K562 (cell line): Measurements from ENCODE around the gene HADHB. TPM values are rescaled to one million over a fixed set of nuclear protein-coding genes. Genes with fewer than 3 reads are reported as not detected.
A peak's percentile ranks its signal among the peaks of the same experiment; 100 is the strongest.

Experiments used
- HDAC2 ChIP-seq: fragments of 450-650 bp; IDR thresholded peaks from 2 replicates; pipeline ENCODE4 v1.6.1; 2016; ENCODE audit warnings: mild to moderate bottlenecking
- NFIX ChIP-seq: fragments of 250-450 bp; sonication (Bioruptor Pico); IDR thresholded peaks from 2 replicates; pipeline ENCODE4 v1.4.0; 2020; ENCODE audit warnings: low read depth, mild to moderate bottlenecking, moderate library complexity
- PML ChIP-seq: IDR thresholded peaks from 2 replicates; pipeline ENCODE4 v1.6.1; 2012; ENCODE audit warnings: low read length, inconsistent platforms
- RBM39 ChIP-seq: fragments of 200-400 bp; formaldehyde crosslinking; optimal IDR thresholded peaks from 2 replicates; pipeline ENCODE3; 2018; ENCODE audit warnings: low read depth, low read length
- YY1 ChIP-seq, 3 experiments: IDR thresholded peaks; 2 replicates each; pipeline ENCODE4 v1.6.1; 2011; ENCODE audit warnings: low read length in 2 of 3, mild to moderate bottlenecking in 2 of 3, moderate library complexity in 2 of 3, borderline replicate concordance in 1 of 3, control low read depth in 1 of 3, low read depth in 1 of 3; ENCODE audit not compliant: insufficient read depth in 3 of 3, insufficient replicate concordance in 2 of 3, control insufficient read depth in 1 of 3, insufficient read length in 1 of 3; ENCODE audit errors: extremely low read depth in 1 of 3
- ZFX ChIP-seq: sonication (generic); formaldehyde crosslinking; IDR thresholded peaks from 2 replicates; pipeline ENCODE4 v1.8.0; 2022; ENCODE audit warnings: mild to moderate bottlenecking, missing genetic modification reagents, moderate library complexity
- ZNF75A ChIP-seq: fragments of 450-650 bp; formaldehyde crosslinking; IDR thresholded peaks from 2 replicates; pipeline ENCODE4 v1.4.0; 2020; ENCODE audit warnings: mild to moderate bottlenecking
- ZNF764 ChIP-seq: fragments of 250-450 bp; sonication (Bioruptor Pico); IDR thresholded peaks from 2 replicates; pipeline ENCODE4 v1.4.0; 2020; ENCODE audit warnings: low read depth, mild to moderate bottlenecking, moderate library complexity
- polyA plus RNA-seq, 8 experiments: library from polyadenylated mRNA; depleted of rRNA in 4 of 8; stranded (reverse) in 5 of 8; unstranded in 3 of 8; fragments of >200 nt; fragmentation: Nextera tagmentation in 2 of 8; fragmentation: Illumina TruSeq in 1 of 8; extraction: Ambion mirVana in 2 of 8; extraction: Trizol in 1 of 8; gene quantifications; 2 replicates each; pipeline versions ENCODE4 v1.2.1 to v1.2.3, GENCODE V29; 2011 to 2014; ENCODE audit warnings: inconsistent platforms in 1 of 8, missing spikeins in 1 of 8
- total RNA-seq, 7 experiments: library from RNA; depleted of rRNA in 6 of 7; stranded (reverse); fragments of >200 nt in 6 of 7; fragmentation: Illumina TruSeq in 2 of 7; extraction: Trizol in 2 of 7; gene quantifications; 2 replicates each; pipeline versions ENCODE4 v1.2.1 to v1.2.3, GENCODE V29; 2011 to 2021; ENCODE audit warnings: low replicate concordance in 1 of 7
- TF ChIP-seq, protein P1 (sequence below), 3 experiments: fragments of 200-800 bp in 1 of 3; sonication (Bioruptor generic) in 1 of 3; sonication (generic) in 1 of 3; formaldehyde crosslinking in 1 of 3; IDR thresholded peaks; 2 replicates each; pipeline versions ENCODE4 v1.6.1 to v1.8.0; 2016 to 2022; ENCODE audit warnings: mild to moderate bottlenecking in 2 of 3, missing compliant biosample characterization in 2 of 3, missing genetic modification characterization in 2 of 3, missing genetic modification reagents in 1 of 3
- TF ChIP-seq, protein P2 (sequence below), 2 experiments: fragments of 150-350 bp in 1 of 2; IDR thresholded peaks; 2 replicates each; pipeline ENCODE4 v1.6.1; 2012 to 2016; ENCODE audit warnings: low read depth in 2 of 2, low read length in 2 of 2, mild to moderate bottlenecking in 1 of 2, moderate library complexity in 1 of 2
- TF ChIP-seq, protein P3 (sequence below): fragments of 250-450 bp; sonication (Bioruptor Pico); IDR thresholded peaks from 2 replicates; pipeline ENCODE4 v1.9.0; 2021; ENCODE audit warnings: mild to moderate bottlenecking, inconsistent platforms
- TF ChIP-seq, protein P4 (sequence below), 2 experiments: fragments of 450-650 bp in 1 of 2; sonication (generic) in 1 of 2; formaldehyde crosslinking; conservative IDR thresholded peaks; 2 replicates each; pipeline versions ENCODE4 v1.4.0 to v1.8.1; 2020 to 2022; ENCODE audit warnings: mild to moderate bottlenecking in 1 of 2, missing genetic modification reagents in 1 of 2
- TF ChIP-seq, protein P5 (sequence below): sonication (generic); formaldehyde crosslinking; IDR thresholded peaks from 2 replicates; pipeline ENCODE4 v1.8.0; 2022; ENCODE audit warnings: mild to moderate bottlenecking, missing genetic modification reagents

Gene HADHB
- total and polyA plus RNA-seq, 9 of the 15 experiments (the other 6 are each of a cell fraction or from before 2014, with no cell fraction given): 67.3 to 199 (median 100) TPM

DNA sequence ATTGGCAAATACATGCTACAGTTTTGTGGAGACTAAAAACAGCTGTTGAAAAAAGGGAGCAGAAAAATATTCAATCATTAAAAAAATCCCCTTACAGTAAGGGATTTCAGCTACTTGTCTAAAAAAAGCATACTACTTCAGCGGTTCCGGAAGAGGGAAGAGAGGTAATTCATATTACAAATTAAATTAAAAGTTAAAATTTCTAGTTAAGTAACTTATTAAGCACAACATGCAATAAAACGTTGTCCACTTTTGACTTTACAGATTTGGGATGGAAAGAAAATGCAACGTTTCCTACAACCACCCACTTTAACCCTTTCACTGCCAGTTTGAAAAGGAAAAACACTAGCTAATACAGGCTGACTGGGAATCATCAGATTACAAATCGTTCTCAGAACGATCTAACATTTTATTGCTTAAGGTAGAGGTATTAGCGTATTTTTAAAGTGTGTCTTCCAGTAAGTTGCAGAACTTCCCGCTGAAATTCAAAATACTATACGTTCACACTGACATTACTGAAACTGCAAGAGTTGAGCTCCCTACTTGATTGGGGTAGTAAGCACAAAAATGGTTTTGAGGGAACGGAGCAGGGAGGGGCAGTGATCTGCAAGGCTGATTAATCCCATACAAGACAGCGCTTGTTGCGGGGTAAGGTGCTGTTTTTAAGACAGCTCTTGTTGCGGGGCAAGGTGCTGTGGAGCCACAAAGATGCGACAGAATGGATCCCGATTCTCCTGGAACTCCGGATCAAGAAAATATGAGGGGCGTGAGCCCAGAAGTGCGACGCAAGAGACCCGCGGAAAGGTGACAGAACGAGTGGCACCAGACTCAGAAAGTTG, 1.1 kb upstream of the HADHB start (continued):
- no peak for TF ChIP-seq HDAC2
- TF ChIP-seq RBM39: no peak
- TF ChIP-seq NFIX: no peak
- TF ChIP-seq, protein P1, sequence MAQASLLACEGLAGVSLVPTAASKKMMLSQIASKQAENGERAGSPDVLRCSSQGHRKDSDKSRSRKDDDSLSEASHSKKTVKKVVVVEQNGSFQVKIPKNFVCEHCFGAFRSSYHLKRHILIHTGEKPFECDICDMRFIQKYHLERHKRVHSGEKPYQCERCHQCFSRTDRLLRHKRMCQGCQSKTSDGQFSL (CRISPR knock-in tag; IDR thresholded peaks at IDR 0.05): no peak
- TF ChIP-seq, protein P1 (tag; IDR thresholded peaks at IDR 0.05): no peak
- TF ChIP-seq, protein P2, sequence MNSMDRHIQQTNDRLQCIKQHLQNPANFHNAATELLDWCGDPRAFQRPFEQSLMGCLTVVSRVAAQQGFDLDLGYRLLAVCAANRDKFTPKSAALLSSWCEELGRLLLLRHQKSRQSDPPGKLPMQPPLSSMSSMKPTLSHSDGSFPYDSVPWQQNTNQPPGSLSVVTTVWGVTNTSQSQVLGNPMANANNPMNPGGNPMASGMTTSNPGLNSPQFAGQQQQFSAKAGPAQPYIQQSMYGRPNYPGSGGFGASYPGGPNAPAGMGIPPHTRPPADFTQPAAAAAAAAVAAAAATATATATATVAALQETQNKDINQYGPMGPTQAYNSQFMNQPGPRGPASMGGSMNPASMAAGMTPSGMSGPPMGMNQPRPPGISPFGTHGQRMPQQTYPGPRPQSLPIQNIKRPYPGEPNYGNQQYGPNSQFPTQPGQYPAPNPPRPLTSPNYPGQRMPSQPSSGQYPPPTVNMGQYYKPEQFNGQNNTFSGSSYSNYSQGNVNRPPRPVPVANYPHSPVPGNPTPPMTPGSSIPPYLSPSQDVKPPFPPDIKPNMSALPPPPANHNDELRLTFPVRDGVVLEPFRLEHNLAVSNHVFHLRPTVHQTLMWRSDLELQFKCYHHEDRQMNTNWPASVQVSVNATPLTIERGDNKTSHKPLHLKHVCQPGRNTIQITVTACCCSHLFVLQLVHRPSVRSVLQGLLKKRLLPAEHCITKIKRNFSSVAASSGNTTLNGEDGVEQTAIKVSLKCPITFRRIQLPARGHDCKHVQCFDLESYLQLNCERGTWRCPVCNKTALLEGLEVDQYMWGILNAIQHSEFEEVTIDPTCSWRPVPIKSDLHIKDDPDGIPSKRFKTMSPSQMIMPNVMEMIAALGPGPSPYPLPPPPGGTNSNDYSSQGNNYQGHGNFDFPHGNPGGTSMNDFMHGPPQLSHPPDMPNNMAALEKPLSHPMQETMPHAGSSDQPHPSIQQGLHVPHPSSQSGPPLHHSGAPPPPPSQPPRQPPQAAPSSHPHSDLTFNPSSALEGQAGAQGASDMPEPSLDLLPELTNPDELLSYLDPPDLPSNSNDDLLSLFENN (IDR thresholded peaks at IDR 0.05; ENCODE audit: low read depth in 2 of 2, low read length in 2 of 2): no peak
- no peak for TF ChIP-seq ZNF75A (CRISPR knock-in tag)
- TF ChIP-seq ZNF764 (CRISPR knock-in tag): no peak
- TF ChIP-seq PML: peak; percentile 19; the same call in 1 of the 2 replicates
- TF ChIP-seq, protein P3, sequence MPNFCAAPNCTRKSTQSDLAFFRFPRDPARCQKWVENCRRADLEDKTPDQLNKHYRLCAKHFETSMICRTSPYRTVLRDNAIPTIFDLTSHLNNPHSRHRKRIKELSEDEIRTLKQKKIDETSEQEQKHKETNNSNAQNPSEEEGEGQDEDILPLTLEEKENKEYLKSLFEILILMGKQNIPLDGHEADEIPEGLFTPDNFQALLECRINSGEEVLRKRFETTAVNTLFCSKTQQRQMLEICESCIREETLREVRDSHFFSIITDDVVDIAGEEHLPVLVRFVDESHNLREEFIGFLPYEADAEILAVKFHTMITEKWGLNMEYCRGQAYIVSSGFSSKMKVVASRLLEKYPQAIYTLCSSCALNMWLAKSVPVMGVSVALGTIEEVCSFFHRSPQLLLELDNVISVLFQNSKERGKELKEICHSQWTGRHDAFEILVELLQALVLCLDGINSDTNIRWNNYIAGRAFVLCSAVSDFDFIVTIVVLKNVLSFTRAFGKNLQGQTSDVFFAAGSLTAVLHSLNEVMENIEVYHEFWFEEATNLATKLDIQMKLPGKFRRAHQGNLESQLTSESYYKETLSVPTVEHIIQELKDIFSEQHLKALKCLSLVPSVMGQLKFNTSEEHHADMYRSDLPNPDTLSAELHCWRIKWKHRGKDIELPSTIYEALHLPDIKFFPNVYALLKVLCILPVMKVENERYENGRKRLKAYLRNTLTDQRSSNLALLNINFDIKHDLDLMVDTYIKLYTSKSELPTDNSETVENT (CRISPR knock-in tag): no peak
- no peak for TF ChIP-seq YY1 (IDR thresholded peaks at IDR 0.05; ENCODE audit: borderline replicate concordance in 1 of 3, control insufficient read depth in 1 of 3, extremely low read depth in 1 of 3, insufficient read depth in 3 of 3, insufficient read length in 1 of 3, insufficient replicate concordance in 2 of 3, low read depth in 1 of 3, low read length in 2 of 3)
- TF ChIP-seq, protein P4, sequence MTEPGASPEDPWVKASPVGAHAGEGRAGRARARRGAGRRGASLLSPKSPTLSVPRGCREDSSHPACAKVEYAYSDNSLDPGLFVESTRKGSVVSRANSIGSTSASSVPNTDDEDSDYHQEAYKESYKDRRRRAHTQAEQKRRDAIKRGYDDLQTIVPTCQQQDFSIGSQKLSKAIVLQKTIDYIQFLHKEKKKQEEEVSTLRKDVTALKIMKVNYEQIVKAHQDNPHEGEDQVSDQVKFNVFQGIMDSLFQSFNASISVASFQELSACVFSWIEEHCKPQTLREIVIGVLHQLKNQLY (CRISPR knock-in tag; conservative IDR thresholded peaks at IDR 0.05): no peak
- no peak; the same call in 1 of the 2 replicates for TF ChIP-seq ZFX
- TF ChIP-seq, protein P5, sequence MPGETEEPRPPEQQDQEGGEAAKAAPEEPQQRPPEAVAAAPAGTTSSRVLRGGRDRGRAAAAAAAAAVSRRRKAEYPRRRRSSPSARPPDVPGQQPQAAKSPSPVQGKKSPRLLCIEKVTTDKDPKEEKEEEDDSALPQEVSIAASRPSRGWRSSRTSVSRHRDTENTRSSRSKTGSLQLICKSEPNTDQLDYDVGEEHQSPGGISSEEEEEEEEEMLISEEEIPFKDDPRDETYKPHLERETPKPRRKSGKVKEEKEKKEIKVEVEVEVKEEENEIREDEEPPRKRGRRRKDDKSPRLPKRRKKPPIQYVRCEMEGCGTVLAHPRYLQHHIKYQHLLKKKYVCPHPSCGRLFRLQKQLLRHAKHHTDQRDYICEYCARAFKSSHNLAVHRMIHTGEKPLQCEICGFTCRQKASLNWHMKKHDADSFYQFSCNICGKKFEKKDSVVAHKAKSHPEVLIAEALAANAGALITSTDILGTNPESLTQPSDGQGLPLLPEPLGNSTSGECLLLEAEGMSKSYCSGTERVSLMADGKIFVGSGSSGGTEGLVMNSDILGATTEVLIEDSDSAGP (CRISPR knock-in tag): no peak
